Adrenal gland (tissue), 12 donors: ENCODE data around the gene VAMP8. TPM values are rescaled to one million over a fixed set of nuclear protein-coding genes. Genes with fewer than 3 reads are reported as not detected.

Experiments used
- DNase-seq, 7 donors: peaks; one replicate each; pipeline ENCODE4 v3.0.0-alpha.2; 2019 to 2020
- H3K27ac ChIP-seq, 5 donors: fragments of 200-600 bp; sonication (generic) in 4 of 5; 1 replicate in 3 of 5; 2 replicates in 2 of 5; pipeline versions ENCODE4 v1.5.1 to v1.8.0; 2016 to 2020; ENCODE audit warnings: mild to moderate bottlenecking in 1 of 5
- H3K27me3 ChIP-seq: fragments of 200-600 bp; 2 replicates; pipeline ENCODE4 v1.8.0; 2021
- H3K36me3 ChIP-seq, 2 donors: fragments of 200-600 bp; replicated peaks in 1 of 2; 1 replicate in 1 of 2; 2 replicates in 1 of 2; pipeline versions ENCODE4 v1.5.1 to v1.8.0; 2018 to 2022
- H3K4me1 ChIP-seq, 2 donors: fragments of 200-600 bp; replicated peaks in 1 of 2; 1 replicate in 1 of 2; 2 replicates in 1 of 2; pipeline versions ENCODE4 v1.5.1 to v1.8.0; 2018 to 2021
- H3K4me3 ChIP-seq, 4 donors: fragments of 200-600 bp; sonication (generic) in 3 of 4; one replicate each; pipeline ENCODE4 v1.5.1; 2016 to 2018
- H3K9me3 ChIP-seq, 3 donors: fragments of 200-600 bp; sonication (generic) in 1 of 3; replicated peaks in 1 of 3; 1 replicate in 2 of 3; 2 replicates in 1 of 3; pipeline versions ENCODE4 v1.5.1 to v1.8.0; 2016 to 2021
- POLR2A ChIP-seq, 2 donors: fragments of 450-650 bp; IDR thresholded peaks; one replicate each; pipeline ENCODE4 v1.6.1; 2017; ENCODE audit warnings: antibody characterized with exemption in 2 of 2, mild to moderate bottlenecking in 2 of 2, moderate library complexity in 1 of 2
- WGBS, 4 donors: extraction: QIAGEN DNeasy Blood & Tissue Kit in 2 of 4; methylation state at CpG; one replicate each; pipeline versions ENCODE4 v1.1.5 to v1.1.7; 2013 to 2017; 5-methylcytosine and 5-hydroxymethylcytosine counted together
- intact Hi-C, 2 donors: fragments of 100-400 bp; cut with DNase I; formaldehyde crosslinking; loops; one replicate each; pipeline versions ENCODE4 v1.14.1 to v1.15.0; 2022 to 2023
- polyA plus RNA-seq, 3 donors: library from polyadenylated mRNA; stranded (reverse); fragments of 200-250 nt in 2 of 3; fragments of 350-450 nt in 1 of 3; fragmentation: Illumina TruSeq in 1 of 3; extraction: RNeasy Lipid Tissue Mini Kit (QIAGEN cat#74804) in 1 of 3; gene quantifications; one replicate each; pipeline ENCODE4 v1.2.3, GENCODE V29; 2013 to 2014
- total RNA-seq, 9 donors: library from RNA; depleted of rRNA in 4 of 9; stranded (reverse); fragments of >200 nt in 4 of 9; fragments of 120-200 nt in 1 of 9; fragmentation: NEBNext Ultra II Directional in 1 of 9; extraction: Animal tissue kit (Norgen Biotek cat#: 25700) in 1 of 9; gene quantifications; one replicate each; pipeline versions ENCODE4 v1.1.0 to v1.2.4, GENCODE V29; 2013 to 2023
- TF ChIP-seq, protein P1 (sequence below), 6 experiments: fragments of 450-650 bp in 4 of 6; fragments of 200-600 bp in 2 of 6; sonication (generic) in 1 of 6; IDR thresholded peaks; 1 replicate in 5 of 6; 2 replicates in 1 of 6; pipeline versions ENCODE4 v1.5.1 to v1.8.0; 2016 to 2021; ENCODE audit warnings: antibody characterized with exemption in 6 of 6, mild to moderate bottlenecking in 2 of 6, moderate library complexity in 1 of 6
- donor health status: healthy with polysubstance abuse.
- donor health status: Bipolar disorder and iron deficiency.
- donor health status: DM: yes; HTN: yes; CAD: no.
- donor health status: DM: no; HTN: no; CAD: no.
- donor health status: DM: no; HTN: no; CAD: no.
- donor health status: DM: yes; HTN: yes; CAD: no.

VAMP8 gene
- total and polyA plus RNA-seq, 12 donors = 8.0 to 108 (median 48.5) TPM

DNA sequence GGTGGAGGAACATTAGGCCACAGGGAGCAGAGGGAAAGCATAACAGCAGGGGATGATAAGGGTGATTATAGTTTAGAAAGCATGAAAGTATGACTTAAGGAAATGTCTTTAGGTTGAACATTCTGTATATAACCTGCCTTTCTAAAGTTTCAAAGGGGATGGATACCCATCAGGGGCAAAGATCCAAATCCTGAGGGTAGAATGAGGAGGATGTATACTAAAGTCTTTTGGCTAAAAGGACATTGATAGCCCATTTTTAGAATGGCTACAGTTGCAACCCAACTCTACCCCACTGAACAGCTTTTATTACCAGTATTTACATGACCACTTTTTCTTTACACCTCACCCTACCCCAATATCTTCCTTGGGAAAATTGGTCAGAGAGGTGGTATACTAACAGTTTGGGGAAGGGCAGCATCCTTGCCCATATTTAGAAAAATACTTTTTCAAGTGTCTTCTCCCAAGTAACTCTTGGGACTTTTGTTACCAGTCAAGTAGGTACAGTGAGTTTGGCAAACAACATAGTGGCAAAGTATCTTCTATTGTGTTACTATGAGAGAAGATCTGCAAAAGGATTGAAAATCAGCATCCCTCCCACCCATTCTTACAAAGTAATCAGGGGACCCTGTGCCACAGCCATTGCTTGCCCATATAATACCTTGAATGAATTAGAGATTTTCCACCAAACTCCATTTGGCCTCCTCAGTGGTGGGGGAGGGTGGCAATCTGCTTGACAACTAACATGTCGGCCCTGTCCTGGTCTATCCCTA is 30.1 kb upstream of the VAMP8 start:
- peak overlapping the region in 2 of 5 donors; percentile 6 to 31 for H3K27ac ChIP-seq
- no peak overlapping the region for H3K4me3 ChIP-seq
- H3K27me3 ChIP-seq = no peaks in the 10 kb centered on the region
- peaks cover 0 to 46% of the 10 kb centered on the region in 2 donors for H3K4me1 ChIP-seq
- peaks cover 0 to 65% of the 10 kb centered on the region in 2 donors for H3K36me3 ChIP-seq
- DNase-seq = no peak
- WGBS, 4 donors = 67 to 93% (median 86%) methylated on average over 1 of the region's 1 CpG
- intact Hi-C loops = no loop called here
- no peak for TF ChIP-seq POLR2A (IDR thresholded peaks at IDR 0.05)
- TF ChIP-seq, protein P1, sequence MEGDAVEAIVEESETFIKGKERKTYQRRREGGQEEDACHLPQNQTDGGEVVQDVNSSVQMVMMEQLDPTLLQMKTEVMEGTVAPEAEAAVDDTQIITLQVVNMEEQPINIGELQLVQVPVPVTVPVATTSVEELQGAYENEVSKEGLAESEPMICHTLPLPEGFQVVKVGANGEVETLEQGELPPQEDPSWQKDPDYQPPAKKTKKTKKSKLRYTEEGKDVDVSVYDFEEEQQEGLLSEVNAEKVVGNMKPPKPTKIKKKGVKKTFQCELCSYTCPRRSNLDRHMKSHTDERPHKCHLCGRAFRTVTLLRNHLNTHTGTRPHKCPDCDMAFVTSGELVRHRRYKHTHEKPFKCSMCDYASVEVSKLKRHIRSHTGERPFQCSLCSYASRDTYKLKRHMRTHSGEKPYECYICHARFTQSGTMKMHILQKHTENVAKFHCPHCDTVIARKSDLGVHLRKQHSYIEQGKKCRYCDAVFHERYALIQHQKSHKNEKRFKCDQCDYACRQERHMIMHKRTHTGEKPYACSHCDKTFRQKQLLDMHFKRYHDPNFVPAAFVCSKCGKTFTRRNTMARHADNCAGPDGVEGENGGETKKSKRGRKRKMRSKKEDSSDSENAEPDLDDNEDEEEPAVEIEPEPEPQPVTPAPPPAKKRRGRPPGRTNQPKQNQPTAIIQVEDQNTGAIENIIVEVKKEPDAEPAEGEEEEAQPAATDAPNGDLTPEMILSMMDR (IDR thresholded peaks at IDR 0.05) = no peak
- no peaks in the 10 kb centered on the region for H3K9me3 ChIP-seq

DNA sequence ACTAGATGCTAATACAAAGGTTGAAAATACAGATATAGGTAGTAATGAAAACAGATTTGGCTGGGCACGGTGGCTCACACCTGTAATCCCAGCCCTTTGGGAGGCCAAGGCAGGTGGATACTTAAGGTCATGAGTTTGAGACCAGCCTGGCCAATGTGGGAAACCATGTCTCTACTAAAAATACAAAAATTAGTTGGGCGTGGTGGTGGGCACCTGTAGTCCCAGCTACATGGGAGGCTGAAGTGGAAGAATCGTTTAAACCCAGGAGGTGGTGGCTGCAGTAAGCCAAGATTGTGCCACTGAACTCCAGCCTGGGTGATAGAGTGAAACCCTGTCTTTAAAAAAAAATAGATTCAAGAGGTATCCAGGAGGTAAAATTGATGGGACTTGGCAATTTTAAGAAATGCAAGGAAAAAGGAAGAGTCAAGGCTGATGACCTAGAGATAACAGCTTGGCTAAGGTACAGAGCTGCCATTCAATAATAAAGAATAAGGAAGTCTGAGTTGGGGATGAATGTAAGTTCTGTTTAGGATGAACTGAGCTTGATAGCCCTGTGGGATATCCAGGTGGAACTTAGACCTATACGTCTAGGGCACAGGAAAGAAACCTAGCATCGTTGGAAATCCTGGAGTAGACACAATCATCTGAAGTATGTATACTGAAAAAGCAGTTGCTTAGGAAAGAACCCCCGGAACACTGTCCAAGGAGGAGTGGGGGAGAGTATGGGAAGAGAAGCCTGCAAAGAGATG is 29.4 kb upstream of the VAMP8 start:
- intact Hi-C loops = no loop called here
- peaks cover 0 to 65% of the 10 kb centered on the region in 2 donors for H3K36me3 ChIP-seq
- H3K27me3 ChIP-seq = no peaks in the 10 kb centered on the region
- WGBS, 4 donors = 55 to 65% (median 62%) methylated on average over 6 of the region's 6 CpGs
- no peak for TF ChIP-seq POLR2A (IDR thresholded peaks at IDR 0.05)
- H3K4me3 ChIP-seq = no peak overlapping the region
- DNase-seq = no peak
- no peaks in the 10 kb centered on the region for H3K9me3 ChIP-seq
- H3K4me1 ChIP-seq = peaks cover 0 to 38% of the 10 kb centered on the region in 2 donors
- H3K27ac ChIP-seq = peak overlapping the region in 3 of 5 donors; percentile 6 to 31 (median 20)

DNA sequence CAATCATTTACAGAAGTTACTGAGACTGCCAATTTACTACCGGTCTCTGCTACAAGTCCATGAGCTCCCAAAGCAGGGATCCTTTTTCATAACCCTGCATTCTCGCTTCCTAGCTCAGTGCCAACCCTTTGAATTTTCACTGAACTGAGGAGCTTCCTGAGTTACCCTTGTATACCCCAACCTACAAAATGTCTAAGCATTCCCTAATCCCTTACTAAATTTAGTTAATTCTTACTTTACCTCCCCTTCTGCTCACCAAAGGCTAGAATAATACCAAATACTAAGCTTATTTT is 28.8 kb upstream of the VAMP8 start:
- intact Hi-C loops = no loop called here
- no peak for DNase-seq
- TF ChIP-seq, protein P1 (IDR thresholded peaks at IDR 0.05) = no peak
- no peak for TF ChIP-seq POLR2A (IDR thresholded peaks at IDR 0.05)
- Histone ChIP-seq H3K4me1 (peaks cover 0 to 34% of the 10 kb centered on the region in 2 donors), H3K27me3 (no peaks in the 10 kb centered on the region), H3K27ac (peak overlapping the region in 3 of 5 donors; percentile 6 to 20 (median 13)), H3K4me3 (no peak overlapping the region), H3K36me3 (peaks cover 0 to 65% of the 10 kb centered on the region in 2 donors), H3K9me3 (no peaks in the 10 kb centered on the region)
- WGBS, 4 donors = 50 to 61% (median 56%) methylated on average over 2 of the region's 2 CpGs

DNA sequence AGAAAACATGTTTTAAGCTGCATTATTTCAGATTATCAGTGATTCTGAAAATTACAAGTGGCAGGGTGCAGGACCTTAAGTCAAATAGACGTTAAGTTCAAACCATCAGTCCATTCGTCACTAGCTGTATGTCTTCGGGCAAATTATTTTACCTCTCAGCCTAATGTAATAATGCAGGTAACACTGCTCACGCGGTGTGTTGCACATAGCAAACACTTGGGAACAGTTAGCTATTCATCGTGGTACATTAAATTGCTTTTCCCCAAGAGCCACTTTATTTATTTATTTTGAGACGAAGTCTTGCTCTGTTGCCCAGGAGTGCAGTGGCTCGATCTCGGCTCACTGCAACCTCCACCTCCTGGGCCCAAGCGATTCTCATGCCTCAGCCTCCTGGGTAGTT is 28.3 kb upstream of the VAMP8 start:
- no peak overlapping the region for H3K4me3 ChIP-seq
- no peaks in the 10 kb centered on the region for H3K9me3 ChIP-seq
- H3K27ac ChIP-seq = peak overlapping the region in 2 of 5 donors; percentile 13 to 16
- no peak for DNase-seq
- H3K4me1 ChIP-seq = peaks cover 0 to 32% of the 10 kb centered on the region in 2 donors
- intact Hi-C loops = no loop called here
- H3K36me3 ChIP-seq = peaks cover 0 to 65% of the 10 kb centered on the region in 2 donors
- 86 to 93% (median 91%) methylated on average over 10 of the region's 10 CpGs for WGBS, 4 donors
- H3K27me3 ChIP-seq = no peaks in the 10 kb centered on the region
- TF ChIP-seq POLR2A (IDR thresholded peaks at IDR 0.05) = no peak
- TF ChIP-seq, protein P1 (IDR thresholded peaks at IDR 0.05) = no peak
